HepG2 (cell line): Measurements from ENCODE around the gene BDH2. TPM values are rescaled to one million over a fixed set of nuclear protein-coding genes. Genes with fewer than 3 reads are reported as not detected.

Experiments
- ATAC-seq: fragments of 200-7000 bp; cut with Tn5 transposase; 3 replicates; pipeline ENCODE4 v1.9.1; 2020; ENCODE audit warnings: mild to moderate bottlenecking, moderate library complexity
- BruUV-seq: library from RNA; stranded (reverse); fragments of 400-500 nt; replicated peaks from 2 replicates; lab custom pipeline; 2021; lab: Mats Ljungman, UMichigan
- CTCF ChIA-PET: fragments of 300-600 bp; formaldehyde crosslinking; extraction: SDS; loops from one replicate; lab custom pipeline; 2021; ENCODE audit warnings: low total read pairs, inconsistent platforms, low intra/inter-chr PET ratio; lab: Yijun Ruan, JAX
- POLR2A ChIA-PET: fragments of 350-600 bp; sonication (Branson Sonifier 250); formaldehyde crosslinking; loops from one replicate; lab custom pipeline; 2020; ENCODE audit warnings: antibody characterized with exemption, inconsistent platforms; lab: Yijun Ruan, JAX
- DNase-seq: peaks from one replicate; pipeline ENCODE4 v3.0.0-alpha.2; 2015; ENCODE audit warnings: low spot score
- FAIRE-seq: peaks from 3 replicates; lab custom pipeline; 2011; peaks lifted over from hg19 to GRCh38; lab: Jason Lieb, UNC
- H2AFZ ChIP-seq: one replicate; pipeline ENCODE4 v1.6.1; 2011; ENCODE audit warnings: low read length, inconsistent platforms
- H3K27ac ChIP-seq: fragments of 300-600 bp; 3 replicates; pipeline ENCODE4 v1.8.0; 2011; ENCODE audit warnings: mixed run types, mild to moderate bottlenecking, mixed read lengths, low read length, inconsistent platforms; ENCODE audit not compliant: insufficient read depth; ENCODE audit errors: extremely low read length
- H3K27me3 ChIP-seq, 2 experiments: fragments of 200-600 bp in 1 of 2; 2 replicates in 1 of 2; 3 replicates in 1 of 2; pipeline versions ENCODE4 v1.6.0 to v1.8.0; 2011; ENCODE audit warnings: low read length in 2 of 2, mild to moderate bottlenecking in 2 of 2, moderate library complexity in 2 of 2, inconsistent platforms in 1 of 2; ENCODE audit not compliant: insufficient read depth in 2 of 2, control insufficient read depth in 1 of 2
- H3K36me3 ChIP-seq, 2 experiments: fragments of 200-600 bp in 1 of 2; replicated peaks in 1 of 2; 2 replicates in 1 of 2; 3 replicates in 1 of 2; pipeline versions ENCODE4 v1.5.1 to v1.8.0; 2011; ENCODE audit warnings: low read length in 2 of 2, inconsistent platforms in 1 of 2; ENCODE audit not compliant: insufficient read depth in 2 of 2, control insufficient read depth in 1 of 2
- H3K4me1 ChIP-seq: 2 replicates; pipeline ENCODE4 v1.5.1; 2012; ENCODE audit warnings: low read length, inconsistent platforms; ENCODE audit not compliant: insufficient read depth
- H3K4me2 ChIP-seq: 2 replicates; pipeline ENCODE4 v1.6.0; 2011; ENCODE audit warnings: low read depth, low read length, inconsistent platforms
- H3K4me3 ChIP-seq, 3 experiments: fragments of 200-600 bp in 1 of 3; sonication (generic), shearing (Covaris generic) in 1 of 3; replicated peaks in 1 of 3; 2 replicates each; pipeline ENCODE4 v1.5.1; 2011 to 2016; ENCODE audit warnings: low read length in 3 of 3, inconsistent platforms in 2 of 3, low read depth in 2 of 3, mild to moderate bottlenecking in 2 of 3, control low read depth in 1 of 3, mixed read lengths in 1 of 3; ENCODE audit not compliant: insufficient read depth in 1 of 3
- H3K79me2 ChIP-seq: one replicate; pipeline ENCODE4 v1.6.1; 2011; ENCODE audit warnings: low read length, inconsistent platforms; ENCODE audit not compliant: insufficient read depth
- H3K9ac ChIP-seq: 2 replicates; pipeline ENCODE4 v1.6.0; 2011; ENCODE audit warnings: mild to moderate bottlenecking, low read depth, low read length, inconsistent platforms; ENCODE audit not compliant: insufficient read depth
- H3K9me3 ChIP-seq: 2 replicates; pipeline ENCODE4 v1.5.1; 2012; ENCODE audit warnings: mild to moderate bottlenecking, low read length
- H4K20me1 ChIP-seq: 2 replicates; pipeline ENCODE4 v1.6.0; 2011; ENCODE audit warnings: inconsistent platforms, mild to moderate bottlenecking, low read length, moderate library complexity; ENCODE audit not compliant: insufficient read depth
- CREBL2 ChIP-seq: sonication (generic); formaldehyde crosslinking; IDR thresholded peaks from 2 replicates; pipeline ENCODE4 v1.8.1; 2023; ENCODE audit warnings: missing genetic modification reagents, mild to moderate bottlenecking, borderline replicate concordance
- GPN1 ChIP-seq: sonication (generic); formaldehyde crosslinking; IDR thresholded peaks from 2 replicates; pipeline ENCODE4 v1.5.1; 2020; ENCODE audit warnings: missing genetic modification reagents, borderline replicate concordance
- MEIS1 ChIP-seq: sonication (generic); formaldehyde crosslinking; IDR thresholded peaks from 2 replicates; pipeline ENCODE4 v1.9.0; 2021; ENCODE audit warnings: mild to moderate bottlenecking, missing genetic modification reagents, moderate library complexity, borderline replicate concordance
- PHF20 ChIP-seq: sonication (generic); formaldehyde crosslinking; IDR thresholded peaks from 2 replicates; pipeline ENCODE4 v1.5.0; 2020; ENCODE audit warnings: mild to moderate bottlenecking, missing genetic modification reagents
- RFX3 ChIP-seq: IDR thresholded peaks from 2 replicates; pipeline ENCODE4 v1.6.1; 2016; ENCODE audit warnings: missing biosample characterization, missing genetic modification reagents
- STAG1 ChIP-seq: sonication (generic); formaldehyde crosslinking; IDR thresholded peaks from 2 replicates; pipeline ENCODE4 v1.4.0; 2020; ENCODE audit warnings: missing genetic modification reagents
- TARDBP ChIP-seq: sonication (generic); formaldehyde crosslinking; IDR thresholded peaks from 2 replicates; pipeline ENCODE4 v1.8.0; 2022; ENCODE audit warnings: mild to moderate bottlenecking, missing genetic modification reagents
- TCF7 ChIP-seq: sonication (generic); IDR thresholded peaks from 2 replicates; pipeline ENCODE4 v1.6.1; 2016; ENCODE audit warnings: antibody characterized with exemption, low read depth
- ZMYM2 ChIP-seq: sonication (generic); formaldehyde crosslinking; IDR thresholded peaks from 2 replicates; pipeline ENCODE4 v1.8.0; 2022; ENCODE audit warnings: mild to moderate bottlenecking, missing genetic modification reagents
- ZNF205 ChIP-seq: IDR thresholded peaks from 2 replicates; pipeline ENCODE4 v1.6.1; 2018; ENCODE audit warnings: missing biosample characterization, missing genetic modification reagents
- ZNF224 ChIP-seq: sonication (generic); formaldehyde crosslinking; IDR thresholded peaks from 2 replicates; pipeline ENCODE4 v1.5.0; 2020; ENCODE audit warnings: mild to moderate bottlenecking, missing genetic modification reagents
- ZNF34 ChIP-seq: sonication (generic); formaldehyde crosslinking; IDR thresholded peaks from 2 replicates; pipeline ENCODE4 v1.4.0; 2020; ENCODE audit warnings: mild to moderate bottlenecking, missing genetic modification reagents, borderline replicate concordance
- ZNF431 ChIP-seq: sonication (generic); formaldehyde crosslinking; IDR thresholded peaks from 2 replicates; pipeline ENCODE4 v1.9.0; 2022; ENCODE audit warnings: missing genetic modification reagents, low read depth, mild to moderate bottlenecking, borderline replicate concordance
- ZNF563 ChIP-seq: sonication (generic); formaldehyde crosslinking; IDR thresholded peaks from 2 replicates; pipeline ENCODE4 v1.8.0; 2022; ENCODE audit warnings: mild to moderate bottlenecking, moderate library complexity, missing genetic modification reagents
- ZNF605 ChIP-seq: sonication (generic); formaldehyde crosslinking; IDR thresholded peaks from 2 replicates; pipeline ENCODE4 v1.8.0; 2022; ENCODE audit warnings: mild to moderate bottlenecking, missing genetic modification reagents
- ZNF670 ChIP-seq: sonication (generic); formaldehyde crosslinking; IDR thresholded peaks from 2 replicates; pipeline ENCODE4 v1.8.0; 2022; ENCODE audit warnings: mild to moderate bottlenecking, missing genetic modification reagents, borderline replicate concordance
- ZSCAN20 ChIP-seq: sonication (generic); formaldehyde crosslinking; IDR thresholded peaks from 2 replicates; pipeline ENCODE4 v1.4.0; 2020; ENCODE audit warnings: missing genetic modification reagents, mild to moderate bottlenecking, borderline replicate concordance
- ZSCAN21 ChIP-seq: sonication (generic); formaldehyde crosslinking; IDR thresholded peaks from 2 replicates; pipeline ENCODE4 v1.8.0; 2022; ENCODE audit warnings: mild to moderate bottlenecking, missing genetic modification reagents, moderate library complexity, borderline replicate concordance
- ZSCAN30 ChIP-seq: sonication (generic); formaldehyde crosslinking; IDR thresholded peaks from 2 replicates; pipeline ENCODE4 v1.5.0; 2020; ENCODE audit warnings: mild to moderate bottlenecking, missing genetic modification reagents
- WGBS: methylation state at CpG from one replicate; pipeline ENCODE4 v1.1.6; 2017; ENCODE audit warnings: low lambda C conversion rate; 5-methylcytosine and 5-hydroxymethylcytosine counted together
- in situ Hi-C: cut with HindIII; loops from 2 replicates; pipeline ENCODE4 v1.10.0; 2017; ENCODE audit warnings: low pct_unique_long_range_greater_than_20kb; ENCODE audit not compliant: extremely low pct_ligation_motif_present
- intact Hi-C: fragments of 100-400 bp; cut with micrococcal nuclease; formaldehyde crosslinking; loops from one replicate; pipeline ENCODE4 v1.10.0; 2022; ENCODE audit not compliant: unreplicated experiment
- polyA plus RNA-seq, 8 experiments: library from polyadenylated mRNA; depleted of rRNA in 3 of 8; stranded (reverse) in 7 of 8; unstranded in 1 of 8; fragments of >200 nt; fragmentation: Illumina TruSeq in 4 of 8; extraction: Trizol in 4 of 8; gene quantifications; 2 replicates each; pipeline versions ENCODE4 v1.2.1 to v1.2.3, GENCODE V29; 2011 to 2016; ENCODE audit warnings: low read depth in 4 of 8, missing spikeins in 1 of 8, mixed read lengths in 1 of 8; ENCODE audit not compliant: insufficient read depth in 1 of 8
- total RNA-seq, 5 experiments: library from RNA; depleted of rRNA; stranded (reverse); fragments of >200 nt; fragmentation: Illumina TruSeq; extraction: Trizol; gene quantifications; 2 replicates each; pipeline ENCODE4 v1.2.3, GENCODE V29; 2016; ENCODE audit warnings: low read depth in 1 of 5
- TF ChIP-seq, protein P1 (sequence below): sonication (generic); formaldehyde crosslinking; IDR thresholded peaks from 2 replicates; pipeline ENCODE4 v1.8.0; 2022; ENCODE audit warnings: missing genetic modification reagents, mild to moderate bottlenecking, inconsistent platforms, borderline replicate concordance

BDH2 gene
- total and polyA plus RNA-seq, 2 of the 13 experiments (the other 11 are each of a cell fraction or from before 2014, with no cell fraction given), result 34.8 to 46.2 TPM

- no peak for TF ChIP-seq ZNF34 (CRISPR knock-in tag)
- TF ChIP-seq ZMYM2 (CRISPR knock-in tag), result no peak
- TF ChIP-seq ZNF431 (CRISPR knock-in tag), result no peak
- no peak for TF ChIP-seq ZNF224 (CRISPR knock-in tag)
- no peak for TF ChIP-seq ZNF605 (CRISPR knock-in tag)
- TF ChIP-seq STAG1 (CRISPR knock-in tag), result peak; percentile 58
- no peak for TF ChIP-seq RFX3 (CRISPR knock-in tag)
These were observed 53.0 kb downstream of the BDH2 start (continued) for GRCh38 chr4:103046416-103047290.

- Histone ChIP-seq H2AFZ (no peak overlapping the region), H3K9ac (no peak overlapping the region), H3K4me3 (no peak overlapping the region), H4K20me1 (no peaks in the 10 kb centered on the region), H3K9me3 (no peaks in the 10 kb centered on the region), H3K79me2 (no peaks in the 10 kb centered on the region), H3K27ac (no peak overlapping the region), H3K4me2 (no peak overlapping the region), H3K27me3 (no peaks in the 10 kb centered on the region), H3K4me1 (peaks cover 9% of the 10 kb centered on the region), H3K36me3 (peaks cover 7 to 47% of the 10 kb centered on the region in 2 experiments)
- intact Hi-C loops, result no loop called here
- CTCF ChIA-PET, result no interaction called here
- TF ChIP-seq TARDBP (CRISPR knock-in tag), result no peak
- no peak for TF ChIP-seq ZSCAN30 (CRISPR knock-in tag)
- TF ChIP-seq GPN1, result no peak
- no peak for TF ChIP-seq CREBL2 (CRISPR knock-in tag)
- TF ChIP-seq ZNF563 (CRISPR knock-in tag), result no peak
- TF ChIP-seq TCF7, result no peak
- TF ChIP-seq MEIS1 (CRISPR knock-in tag), result no peak
- no peak for TF ChIP-seq ZSCAN20 (CRISPR knock-in tag)
- TF ChIP-seq, protein P1, sequence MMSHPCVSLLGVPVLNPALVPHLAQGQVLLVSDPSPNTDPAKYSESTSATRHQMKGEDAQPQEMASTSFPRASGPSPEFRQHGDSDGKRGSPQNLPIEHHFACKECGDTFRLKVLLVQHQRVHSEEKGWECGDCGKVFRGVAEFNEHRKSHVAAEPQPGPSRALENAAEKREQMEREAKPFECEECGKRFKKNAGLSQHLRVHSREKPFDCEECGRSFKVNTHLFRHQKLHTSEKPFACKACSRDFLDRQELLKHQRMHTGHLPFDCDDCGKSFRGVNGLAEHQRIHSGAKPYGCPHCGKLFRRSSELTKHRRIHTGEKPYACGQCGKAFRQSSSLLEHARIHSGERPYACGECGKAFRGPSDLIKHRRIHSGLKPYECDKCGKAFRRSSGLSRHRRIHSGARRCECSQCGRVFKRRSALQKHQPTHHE, result no peak
- TF ChIP-seq PHF20 (CRISPR knock-in tag), result no peak
- TF ChIP-seq ZNF670 (CRISPR knock-in tag), result no peak
- TF ChIP-seq ZNF205 (CRISPR knock-in tag), result no peak
- no peak for TF ChIP-seq ZSCAN21 (CRISPR knock-in tag)
- no peak for DNase-seq
- in situ Hi-C loops, result loop anchor here (5.0 kb wide), 1 partner anchor 43 kb away; no protein-coding TSS in a partner anchor
- POLR2A ChIA-PET, result no interaction called here
- 92% methylated on average over 2 of the region's 2 CpGs for WGBS
- no peak for ATAC-seq
- no peak for FAIRE-seq
- BruUV-seq, result no TSS peak
These were observed 55.5 kb downstream of the BDH2 start for GRCh38 chr4:103044183-103044582.
